OCI-LY7 (cell line): ENCODE results near the gene KPNA3. TPM values are rescaled to one million over a fixed set of nuclear protein-coding genes. Genes with fewer than 3 reads are reported as not detected.

Experiments
- BruUV-seq: library from RNA; stranded (reverse); fragments of 400-500 nt; replicated peaks from 2 replicates; lab custom pipeline; 2021; lab: Mats Ljungman, UMichigan
- CTCF ChIA-PET: fragments of 300-600 bp; sonication (Branson Sonifier 250); formaldehyde crosslinking; loops from one replicate; lab custom pipeline; 2022; ENCODE audit warnings: antibody characterized with exemption; ENCODE audit not compliant: unreplicated experiment; lab: Charles Lee
- POLR2A ChIA-PET: fragments of 300-600 bp; sonication (Branson Sonifier 250); formaldehyde crosslinking; loops from one replicate; lab custom pipeline; 2022; ENCODE audit warnings: antibody characterized with exemption; lab: Charles Lee
- DNase-seq: peaks from one replicate; pipeline ENCODE4 v3.0.0-alpha.2; 2015; ENCODE audit warnings: low spot score
- H2AFZ ChIP-seq: fragments of 200-600 bp; sonication (generic), shearing (Covaris generic); 2 replicates; pipeline ENCODE4 v1.6.1; 2014; ENCODE audit warnings: mild to moderate bottlenecking, antibody characterized with exemption, low read length, moderate library complexity
- H3K27ac ChIP-seq: fragments of 200-600 bp; sonication (generic); 2 replicates; pipeline ENCODE4 v1.5.1; 2014; ENCODE audit warnings: mixed run types, low read depth, mild to moderate bottlenecking, moderate library complexity, low read length, inconsistent platforms; ENCODE audit not compliant: poor library complexity, severe bottlenecking
- H3K36me3 ChIP-seq: fragments of 200-600 bp; sonication (generic); 2 replicates; pipeline ENCODE4 v1.6.1; 2014; ENCODE audit warnings: mild to moderate bottlenecking, antibody characterized with exemption, low read length, moderate library complexity, mixed read lengths; ENCODE audit not compliant: insufficient read depth
- H3K4me1 ChIP-seq: fragments of 200-600 bp; sonication (generic); 2 replicates; pipeline ENCODE4 v1.5.1; 2014; ENCODE audit warnings: mild to moderate bottlenecking, low read length; ENCODE audit not compliant: insufficient read depth, poor library complexity, severe bottlenecking
- H3K4me2 ChIP-seq: fragments of 200-600 bp; sonication (generic); 2 replicates; pipeline ENCODE4 v1.6.1; 2014; ENCODE audit warnings: mild to moderate bottlenecking, low read length
- H3K4me3 ChIP-seq: fragments of 200-600 bp; sonication (generic); 2 replicates; pipeline ENCODE4 v1.5.1; 2014; ENCODE audit warnings: mild to moderate bottlenecking, low read depth, low read length; ENCODE audit not compliant: poor library complexity, severe bottlenecking
- H3K79me2 ChIP-seq: fragments of 200-600 bp; sonication (generic); 2 replicates; pipeline ENCODE4 v1.6.1; 2016; ENCODE audit warnings: low read depth, mild to moderate bottlenecking, low read length, moderate library complexity, mixed read lengths; ENCODE audit not compliant: insufficient read depth
- H3K9me2 ChIP-seq: fragments of 200-600 bp; sonication (generic); 2 replicates; pipeline ENCODE4 v1.6.1; 2016; ENCODE audit warnings: mild to moderate bottlenecking, low read length, mixed read lengths; ENCODE audit not compliant: insufficient read depth
- H3K9me3 ChIP-seq: fragments of 200-600 bp; sonication (generic); 2 replicates; pipeline ENCODE4 v1.6.1; 2014; ENCODE audit warnings: mild to moderate bottlenecking, mixed run types, low read length, mixed read lengths
- H4K20me1 ChIP-seq: fragments of 200-600 bp; sonication (generic); 2 replicates; pipeline ENCODE4 v1.6.1; 2014; ENCODE audit warnings: mild to moderate bottlenecking, antibody characterized with exemption, low read length, moderate library complexity, mixed read lengths; ENCODE audit not compliant: insufficient read depth
- CTCF ChIP-seq: fragments of 200-600 bp; sonication (generic); conservative IDR thresholded peaks from 2 replicates; pipeline ENCODE4 v1.5.1; 2014; ENCODE audit warnings: mild to moderate bottlenecking, antibody characterized with exemption, low read length, moderate library complexity, mixed read lengths
- EZH2phosphoT487 ChIP-seq: fragments of 200-600 bp; sonication (generic); IDR thresholded peaks from 2 replicates; pipeline ENCODE4 v1.6.1; 2018; ENCODE audit warnings: low read depth, borderline replicate concordance, mild to moderate bottlenecking, mixed run types, antibody characterized with exemption, low read length, moderate library complexity, mixed read lengths
- intact Hi-C: fragments of 100-400 bp; cut with micrococcal nuclease; formaldehyde crosslinking; loops from one replicate; pipeline ENCODE4 v1.10.0; 2022; ENCODE audit not compliant: unreplicated experiment
- total RNA-seq, 2 experiments: library from RNA; depleted of rRNA in 1 of 2; stranded (reverse); fragments of >200 nt in 1 of 2; shearing (Covaris generic) in 1 of 2; gene quantifications; 2 replicates each; pipeline ENCODE4 v1.2.3, GENCODE V29; 2014 to 2022

Gene KPNA3
- total RNA-seq, 2 experiments from 2014 or later, result 18.2 to 41.1 TPM

DNA sequence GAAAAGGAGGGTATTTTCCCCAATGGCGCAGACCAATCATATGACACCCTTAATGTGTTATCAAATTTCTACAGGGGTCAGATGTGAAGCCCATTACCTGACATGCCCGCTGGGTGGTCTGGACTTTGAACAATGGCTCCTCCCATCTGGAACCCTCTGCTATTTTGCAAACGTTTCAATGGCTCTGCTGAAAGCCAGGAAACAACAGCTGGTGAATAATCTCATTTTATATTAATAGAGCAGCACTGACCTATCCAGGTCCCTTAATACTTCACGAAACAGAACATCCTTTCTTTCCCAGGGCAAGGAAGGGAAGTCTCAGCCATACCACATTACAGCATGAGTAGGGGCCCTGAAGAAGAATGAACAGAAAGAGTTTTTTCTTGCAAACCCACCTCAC is 20.3 kb upstream of the KPNA3 start:
- Histone ChIP-seq H3K9me2 (no peaks in the 10 kb centered on the region), H3K27ac (no peak overlapping the region), H3K36me3 (no peaks in the 10 kb centered on the region), H3K4me2 (no peak overlapping the region), H3K4me1 (no peaks in the 10 kb centered on the region), H3K79me2 (no peaks in the 10 kb centered on the region), H3K9me3 (no peaks in the 10 kb centered on the region), H3K4me3 (no peak overlapping the region), H4K20me1 (no peaks in the 10 kb centered on the region), H2AFZ (no peak overlapping the region)
- no TSS peak for BruUV-seq
- POLR2A ChIA-PET, result no interaction called here
- CTCF ChIA-PET, result no interaction called here
- no peak for TF ChIP-seq EZH2phosphoT487
- no peak for TF ChIP-seq CTCF
- intact Hi-C loops, result no loop called here
- DNase-seq, result no peak

GRCh38 chr13:49811527-49811908 is 19.0 kb upstream of the KPNA3 start:
- Histone ChIP-seq H3K36me3 (no peaks in the 10 kb centered on the region), H3K9me3 (no peaks in the 10 kb centered on the region), H4K20me1 (no peaks in the 10 kb centered on the region), H3K4me2 (no peak overlapping the region), H3K79me2 (no peaks in the 10 kb centered on the region), H3K4me1 (no peaks in the 10 kb centered on the region), H3K4me3 (no peak overlapping the region), H3K27ac (no peak overlapping the region), H2AFZ (no peak overlapping the region), H3K9me2 (no peaks in the 10 kb centered on the region)
- POLR2A ChIA-PET, result interaction anchor here (0.6 to 1.0 kb wide), 5 partner anchors 19 to 327 kb away, joined by 3 to 7 read pairs (median 3); partner anchors contain the start of gene KPNA3
- CTCF ChIA-PET, result no interaction called here
- TF ChIP-seq EZH2phosphoT487 (no peak), CTCF (no peak)
- intact Hi-C loops, result no loop called here
- no peak for DNase-seq
- no TSS peak for BruUV-seq

DNA sequence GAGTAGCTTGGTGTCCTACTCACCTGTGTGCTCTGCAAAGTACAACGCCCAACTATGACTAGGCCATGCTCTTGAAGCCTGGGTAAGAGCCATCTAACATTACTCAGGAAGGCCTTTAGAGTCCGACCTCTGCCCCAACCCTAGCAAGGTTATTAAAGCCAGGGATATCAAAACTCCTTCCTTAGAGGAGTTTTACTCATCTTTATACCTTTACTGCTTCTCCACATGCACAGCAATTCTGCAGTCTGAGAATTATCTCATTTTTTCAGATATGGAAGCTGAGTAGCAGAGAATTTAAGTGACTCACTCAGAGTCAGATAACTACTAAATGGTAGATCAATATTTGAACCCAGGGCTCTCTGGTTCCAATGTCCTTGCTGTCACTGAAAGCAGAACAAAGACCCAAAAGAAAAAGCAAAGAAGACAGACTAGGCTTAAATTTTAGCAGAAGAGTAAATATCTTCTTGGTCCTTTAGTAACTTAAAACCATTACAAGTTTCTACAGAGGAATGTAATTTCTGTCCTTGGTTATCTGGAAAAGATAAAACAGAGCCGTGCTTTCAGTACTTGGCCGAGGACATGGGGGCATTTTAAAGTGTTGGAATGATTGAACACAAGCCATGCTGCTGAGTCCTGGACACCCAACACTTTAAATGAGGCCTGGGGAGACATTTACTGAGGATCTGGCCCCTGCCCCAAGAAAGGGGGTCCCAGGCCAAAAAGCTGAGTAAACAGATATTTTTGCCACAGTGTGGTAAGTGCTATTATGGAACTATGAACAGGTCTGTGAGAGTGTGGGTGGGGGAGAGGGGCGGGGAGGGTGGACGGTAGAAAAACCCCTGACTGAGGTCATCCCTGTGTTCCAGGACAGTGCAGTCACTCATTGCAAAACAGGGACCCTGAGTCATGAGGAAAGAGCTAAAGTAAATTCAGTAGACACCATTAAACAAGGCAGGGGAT is 18.4 kb upstream of the KPNA3 start:
- Histone ChIP-seq H3K79me2 (no peaks in the 10 kb centered on the region), H3K27ac (no peak overlapping the region), H3K4me1 (no peaks in the 10 kb centered on the region), H3K4me3 (no peak overlapping the region), H2AFZ (no peak overlapping the region), H3K4me2 (no peak overlapping the region), H3K36me3 (no peaks in the 10 kb centered on the region), H3K9me2 (no peaks in the 10 kb centered on the region), H4K20me1 (no peaks in the 10 kb centered on the region), H3K9me3 (no peaks in the 10 kb centered on the region)
- DNase-seq, result no peak
- ChIA-PET CTCF (no interaction called here), POLR2A (interaction anchor here (0.6 to 1.0 kb wide), 4 partner anchors 50 to 328 kb away, joined by 3 to 7 read pairs (median 4); no protein-coding TSS in a partner anchor)
- TF ChIP-seq EZH2phosphoT487 (no peak), CTCF (no peak)
- intact Hi-C loops, result no loop called here
- BruUV-seq, result no TSS peak
